HG02973 (cell line): ENCODE results near the gene NBPF4.
A peak's percentile ranks its signal among the peaks of the same experiment; 100 is the strongest.
"Not testable (repeated sequence)": the region's sequence is repeated elsewhere in the genome, so short reads cannot be mapped to it uniquely, and the experiment has no call there.

Experiments
- ATAC-seq: cut with Tn5 transposase; IDR thresholded peaks from one replicate; pipeline ENCODE4 v1.9.1; 2021; ENCODE audit warnings: moderate library complexity; ENCODE audit not compliant: unreplicated experiment

NBPF4 gene

GRCh38 chr1:108211014-108211413 lies 32.9 kb downstream of the NBPF4 start:
- no peak for ATAC-seq

GRCh38 chr1:108209456-108210108 lies 34.3 kb downstream of the NBPF4 start:
- ATAC-seq: no peak

- no peak for ATAC-seq
These were observed 35.0 kb downstream of the NBPF4 start for GRCh38 chr1:108208724-108209446.

GRCh38 chr1:108203582-108203981 lies 40.3 kb downstream of the NBPF4 start:
- ATAC-seq: not testable (repeated sequence)

- no peak for ATAC-seq
These were observed 42.2 kb downstream of the NBPF4 start for GRCh38 chr1:108201687-108202086.

- no peak for ATAC-seq
These were observed 43.2 kb downstream of the NBPF4 start for GRCh38 chr1:108200687-108201051.

GRCh38 chr1:108199781-108200686 lies 43.8 kb downstream of the NBPF4 start, which contains the start of gene SLC25A24:
TSS of gene SLC25A24 (minus strand) at chr1:108200343. CDS start at chr1:108200138, 205 bp downstream.
- peak; percentile 66 for ATAC-seq

- ATAC-seq: no peak
These were observed 44.6 kb downstream of the NBPF4 start for GRCh38 chr1:108199201-108199691.

- ATAC-seq: no peak
These were observed 49.8 kb downstream of the NBPF4 start for GRCh38 chr1:108194051-108194450.

- no peak for ATAC-seq
These were observed 50.5 kb downstream of the NBPF4 start for GRCh38 chr1:108193333-108193732.

GRCh38 chr1:108192581-108192980 lies 51.3 kb downstream of the NBPF4 start:
- no peak for ATAC-seq

GRCh38 chr1:108190686-108191416 lies 53.0 kb downstream of the NBPF4 start:
- no peak for ATAC-seq

GRCh38 chr1:108190001-108190634 lies 53.8 kb downstream of the NBPF4 start:
- no peak for ATAC-seq

GRCh38 chr1:108188801-108189200 lies 55.1 kb downstream of the NBPF4 start:
- no peak for ATAC-seq

GRCh38 chr1:108182959-108183700 lies 60.7 kb downstream of the NBPF4 start:
- no peak for ATAC-seq

GRCh38 chr1:108179018-108179417 lies 64.9 kb downstream of the NBPF4 start:
- no peak for ATAC-seq
